ENCODE measurements around the gene CELF4.

DNA sequence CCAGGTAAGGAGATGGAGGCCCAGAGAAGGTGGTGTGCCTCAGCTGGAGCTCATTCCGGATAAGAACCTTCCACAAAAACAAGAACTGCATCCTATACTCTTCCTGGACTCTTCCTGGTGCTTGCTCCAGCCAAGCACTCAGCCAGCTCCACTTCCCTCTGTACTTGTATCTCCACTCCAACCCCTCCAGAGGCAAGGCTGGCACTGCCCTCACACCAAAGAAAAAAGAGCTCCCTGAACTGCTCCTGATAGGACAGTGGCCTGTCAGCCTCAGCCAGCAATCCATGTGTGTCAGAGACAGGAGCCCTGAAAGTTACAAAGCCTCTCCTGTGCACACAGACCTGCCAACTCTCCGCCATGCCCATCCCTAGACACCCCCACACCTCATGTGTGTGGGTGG, 248.1 kb downstream of the CELF4 start:
- TF ChIP-seq, protein P1, sequence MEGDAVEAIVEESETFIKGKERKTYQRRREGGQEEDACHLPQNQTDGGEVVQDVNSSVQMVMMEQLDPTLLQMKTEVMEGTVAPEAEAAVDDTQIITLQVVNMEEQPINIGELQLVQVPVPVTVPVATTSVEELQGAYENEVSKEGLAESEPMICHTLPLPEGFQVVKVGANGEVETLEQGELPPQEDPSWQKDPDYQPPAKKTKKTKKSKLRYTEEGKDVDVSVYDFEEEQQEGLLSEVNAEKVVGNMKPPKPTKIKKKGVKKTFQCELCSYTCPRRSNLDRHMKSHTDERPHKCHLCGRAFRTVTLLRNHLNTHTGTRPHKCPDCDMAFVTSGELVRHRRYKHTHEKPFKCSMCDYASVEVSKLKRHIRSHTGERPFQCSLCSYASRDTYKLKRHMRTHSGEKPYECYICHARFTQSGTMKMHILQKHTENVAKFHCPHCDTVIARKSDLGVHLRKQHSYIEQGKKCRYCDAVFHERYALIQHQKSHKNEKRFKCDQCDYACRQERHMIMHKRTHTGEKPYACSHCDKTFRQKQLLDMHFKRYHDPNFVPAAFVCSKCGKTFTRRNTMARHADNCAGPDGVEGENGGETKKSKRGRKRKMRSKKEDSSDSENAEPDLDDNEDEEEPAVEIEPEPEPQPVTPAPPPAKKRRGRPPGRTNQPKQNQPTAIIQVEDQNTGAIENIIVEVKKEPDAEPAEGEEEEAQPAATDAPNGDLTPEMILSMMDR (IDR thresholded peaks at IDR 0.05; ENCODE audit: low read depth, low read length, poor library complexity, severe bottlenecking), result no peak
- no peak for TF ChIP-seq EZH2phosphoT487 (IDR thresholded peaks at IDR 0.05; ENCODE audit: borderline replicate concordance, low read length)
